ENCODE results near the gene CPLX3.
A peak's percentile ranks its signal among the peaks of the same experiment; 100 is the strongest.

Gene CPLX3

DNA sequence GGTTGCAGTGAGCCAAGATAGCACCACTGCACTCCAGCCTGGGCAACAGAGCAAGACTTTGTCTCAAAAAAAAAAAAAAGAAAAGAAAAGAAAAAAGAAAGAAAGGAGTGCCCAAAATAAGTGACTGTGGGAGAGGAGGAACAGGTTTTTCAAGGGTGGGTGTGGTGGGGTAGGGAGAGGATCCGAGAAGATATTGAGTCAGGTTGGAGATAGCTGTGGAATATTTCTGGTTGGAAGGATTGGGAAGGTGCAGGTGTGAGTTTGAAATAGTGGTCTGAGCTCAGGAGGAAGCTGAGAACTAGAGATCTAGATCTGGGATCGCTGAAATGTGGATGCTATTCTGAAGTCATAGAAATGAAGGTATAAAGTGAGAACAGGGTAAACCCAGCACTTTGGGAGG, 38.9 kb downstream of the CPLX3 start:
- no peaks in the 10 kb centered on the region for H3K9me3 ChIP-seq (ENCODE audit: insufficient read depth, low read depth, low read length)
- H3K4me1 ChIP-seq (ENCODE audit: insufficient read depth, low read length, poor library complexity, severe bottlenecking) = peaks cover 52% of the 10 kb centered on the region
- no peak for TF ChIP-seq EZH2phosphoT487 (IDR thresholded peaks at IDR 0.05; ENCODE audit: borderline replicate concordance)
- TF ChIP-seq, protein P1, sequence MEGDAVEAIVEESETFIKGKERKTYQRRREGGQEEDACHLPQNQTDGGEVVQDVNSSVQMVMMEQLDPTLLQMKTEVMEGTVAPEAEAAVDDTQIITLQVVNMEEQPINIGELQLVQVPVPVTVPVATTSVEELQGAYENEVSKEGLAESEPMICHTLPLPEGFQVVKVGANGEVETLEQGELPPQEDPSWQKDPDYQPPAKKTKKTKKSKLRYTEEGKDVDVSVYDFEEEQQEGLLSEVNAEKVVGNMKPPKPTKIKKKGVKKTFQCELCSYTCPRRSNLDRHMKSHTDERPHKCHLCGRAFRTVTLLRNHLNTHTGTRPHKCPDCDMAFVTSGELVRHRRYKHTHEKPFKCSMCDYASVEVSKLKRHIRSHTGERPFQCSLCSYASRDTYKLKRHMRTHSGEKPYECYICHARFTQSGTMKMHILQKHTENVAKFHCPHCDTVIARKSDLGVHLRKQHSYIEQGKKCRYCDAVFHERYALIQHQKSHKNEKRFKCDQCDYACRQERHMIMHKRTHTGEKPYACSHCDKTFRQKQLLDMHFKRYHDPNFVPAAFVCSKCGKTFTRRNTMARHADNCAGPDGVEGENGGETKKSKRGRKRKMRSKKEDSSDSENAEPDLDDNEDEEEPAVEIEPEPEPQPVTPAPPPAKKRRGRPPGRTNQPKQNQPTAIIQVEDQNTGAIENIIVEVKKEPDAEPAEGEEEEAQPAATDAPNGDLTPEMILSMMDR (conservative IDR thresholded peaks at IDR 0.05; ENCODE audit: low read length) = no peak
- no peak overlapping the region for H2AFZ ChIP-seq (ENCODE audit: low read length)
- no peaks in the 10 kb centered on the region for H3K27me3 ChIP-seq (ENCODE audit: insufficient read depth, low read length, poor library complexity, severe bottlenecking)
- peaks cover 73% of the 10 kb centered on the region for H3K79me2 ChIP-seq (ENCODE audit: insufficient read depth, low read length)
- peaks cover 18% of the 10 kb centered on the region for H3F3A ChIP-seq (ENCODE audit: low read depth)
- no peak overlapping the region for H3K4me3 ChIP-seq (ENCODE audit: low read length, poor library complexity, severe bottlenecking)
- no peak overlapping the region for H3K9ac ChIP-seq (ENCODE audit: low read depth, low read length, poor library complexity, severe bottlenecking)
- H3K9me2 ChIP-seq (replicated peaks; ENCODE audit: low read depth, low read length) = no peaks in the 10 kb centered on the region
- no peaks in the 10 kb centered on the region for H3K36me3 ChIP-seq (ENCODE audit: insufficient read depth, low read length)
- H4K20me1 ChIP-seq (ENCODE audit: insufficient read depth, low read length, poor library complexity, severe bottlenecking) = peaks cover 33% of the 10 kb centered on the region
- H3K4me2 ChIP-seq (ENCODE audit: low read depth, low read length, poor library complexity, severe bottlenecking) = no peak overlapping the region

DNA sequence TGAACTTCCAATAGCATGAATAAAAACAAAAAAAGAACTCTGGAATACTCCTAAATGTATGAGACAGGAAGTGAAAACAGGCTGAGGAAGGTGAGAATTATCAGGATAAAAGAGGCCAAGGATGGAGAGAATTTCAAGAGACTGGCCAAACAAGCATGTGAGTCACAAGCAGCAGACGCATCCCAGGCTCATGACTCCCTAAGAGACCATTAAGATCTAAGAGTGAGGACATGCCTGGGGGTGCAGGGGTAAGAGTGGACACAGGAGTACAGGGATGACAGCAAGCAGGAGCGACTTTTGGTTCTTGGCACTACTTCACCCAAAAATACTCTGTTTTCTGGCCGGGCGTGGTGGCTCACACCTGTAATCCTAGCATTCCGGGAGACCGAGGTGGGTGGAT, 39.7 kb downstream of the CPLX3 start:
- Histone ChIP-seq H3F3A (ENCODE audit: low read depth) (peaks cover 24% of the 10 kb centered on the region), H4K20me1 (ENCODE audit: insufficient read depth, low read length, poor library complexity, severe bottlenecking) (peaks cover 41% of the 10 kb centered on the region), H3K27me3 (ENCODE audit: insufficient read depth, low read length, poor library complexity, severe bottlenecking) (no peaks in the 10 kb centered on the region), H3K36me3 (ENCODE audit: insufficient read depth, low read length) (no peaks in the 10 kb centered on the region), H3K9me2 (replicated peaks; ENCODE audit: low read depth, low read length) (no peaks in the 10 kb centered on the region), H3K4me2 (ENCODE audit: low read depth, low read length, poor library complexity, severe bottlenecking) (peak overlapping the region; percentile 34), H2AFZ (ENCODE audit: low read length) (no peak overlapping the region), H3K9me3 (ENCODE audit: insufficient read depth, low read depth, low read length) (no peaks in the 10 kb centered on the region), H3K4me1 (ENCODE audit: insufficient read depth, low read length, poor library complexity, severe bottlenecking) (peaks cover 60% of the 10 kb centered on the region), H3K9ac (ENCODE audit: low read depth, low read length, poor library complexity, severe bottlenecking) (no peak overlapping the region), H3K79me2 (ENCODE audit: insufficient read depth, low read length) (peaks cover 79% of the 10 kb centered on the region), H3K4me3 (ENCODE audit: low read length, poor library complexity, severe bottlenecking) (no peak overlapping the region)
- no peak for TF ChIP-seq EZH2phosphoT487 (IDR thresholded peaks at IDR 0.05; ENCODE audit: borderline replicate concordance)
- TF ChIP-seq, protein P1 (conservative IDR thresholded peaks at IDR 0.05; ENCODE audit: low read length) = no peak

DNA sequence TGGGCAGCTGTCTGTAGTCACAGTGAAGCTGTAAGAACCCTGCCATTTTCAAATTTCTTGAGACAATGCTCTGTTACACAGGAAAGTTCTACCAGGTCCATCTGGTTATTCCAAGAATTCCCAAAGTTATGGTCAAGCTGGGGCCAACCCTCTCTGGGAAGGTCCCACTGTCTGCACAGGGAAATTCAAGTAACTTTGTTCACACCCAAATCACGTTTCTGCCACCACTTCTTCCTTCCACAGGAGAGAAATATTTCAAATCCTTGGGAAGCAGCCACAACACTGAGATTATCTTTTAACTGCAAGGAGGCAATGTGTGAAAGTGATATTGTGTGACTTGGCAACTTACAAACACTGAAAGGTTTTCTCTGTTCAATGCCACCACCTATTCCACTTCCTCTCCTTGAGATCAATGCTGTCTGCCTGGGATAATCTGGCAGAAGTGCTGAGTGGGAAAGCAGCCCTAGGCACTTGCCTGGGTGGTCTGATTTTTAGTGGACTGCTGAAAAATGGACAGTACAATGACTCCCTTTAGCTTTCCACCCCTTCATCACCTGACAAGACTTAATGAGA, 41.1 kb downstream of the CPLX3 start:
- Histone ChIP-seq H3K4me3 (ENCODE audit: low read length, poor library complexity, severe bottlenecking) (peak overlapping the region; percentile 64), H3K27me3 (ENCODE audit: insufficient read depth, low read length, poor library complexity, severe bottlenecking) (no peaks in the 10 kb centered on the region), H3K9me3 (ENCODE audit: insufficient read depth, low read depth, low read length) (no peaks in the 10 kb centered on the region), H2AFZ (ENCODE audit: low read length) (no peak overlapping the region), H3K9me2 (replicated peaks; ENCODE audit: low read depth, low read length) (no peaks in the 10 kb centered on the region), H3K9ac (ENCODE audit: low read depth, low read length, poor library complexity, severe bottlenecking) (peak overlapping the region; percentile 36), H3K4me1 (ENCODE audit: insufficient read depth, low read length, poor library complexity, severe bottlenecking) (peaks cover 66% of the 10 kb centered on the region), H3K36me3 (ENCODE audit: insufficient read depth, low read length) (no peaks in the 10 kb centered on the region), H4K20me1 (ENCODE audit: insufficient read depth, low read length, poor library complexity, severe bottlenecking) (peaks cover 47% of the 10 kb centered on the region), H3K4me2 (ENCODE audit: low read depth, low read length, poor library complexity, severe bottlenecking) (peak overlapping the region; percentile 85), H3F3A (ENCODE audit: low read depth) (peaks cover 24% of the 10 kb centered on the region), H3K79me2 (ENCODE audit: insufficient read depth, low read length) (peaks cover 84% of the 10 kb centered on the region)
- TF ChIP-seq, protein P1 (conservative IDR thresholded peaks at IDR 0.05; ENCODE audit: low read length) = no peak
- TF ChIP-seq EZH2phosphoT487 (IDR thresholded peaks at IDR 0.05; ENCODE audit: borderline replicate concordance) = no peak

All from Loucy (cell line).